MM.1S (cell line): ENCODE measurements around the gene ITGB8.

Experiments used
- DNase-seq: peaks from one replicate; pipeline ENCODE4 v3.0.0-alpha.2; 2015
- H2AFZ ChIP-seq: fragments of 300-600 bp; sonication (generic); 2 replicates; pipeline ENCODE4 v1.6.0; 2016; ENCODE audit warnings: antibody characterized with exemption, low read length
- H3F3A ChIP-seq: fragments of 300-600 bp; sonication (generic); 2 replicates; pipeline ENCODE4 v1.6.1; 2016; ENCODE audit warnings: mild to moderate bottlenecking, antibody characterized with exemption, low read length, moderate library complexity, mixed read lengths; ENCODE audit not compliant: insufficient read depth
- H3K27ac ChIP-seq: fragments of 300-600 bp; sonication (generic); 2 replicates; pipeline ENCODE4 v1.5.1; 2016; ENCODE audit warnings: mild to moderate bottlenecking, low read length
- H3K27me3 ChIP-seq: fragments of 300-600 bp; sonication (generic); replicated peaks from 2 replicates; pipeline ENCODE4 v1.6.0; 2016; ENCODE audit warnings: low read length; ENCODE audit not compliant: insufficient read depth
- H3K36me3 ChIP-seq: fragments of 300-600 bp; sonication (generic); replicated peaks from 2 replicates; pipeline ENCODE4 v1.6.1; 2016; ENCODE audit warnings: mild to moderate bottlenecking, low read length, mixed read lengths; ENCODE audit not compliant: insufficient read depth
- H3K4me1 ChIP-seq: fragments of 300-600 bp; sonication (generic); 2 replicates; pipeline ENCODE4 v1.6.1; 2016; ENCODE audit warnings: low read length, mixed read lengths
- H3K4me2 ChIP-seq: fragments of 300-600 bp; sonication (generic); 2 replicates; pipeline ENCODE4 v1.6.0; 2016; ENCODE audit warnings: low read depth, low read length
- H3K4me3 ChIP-seq: fragments of 300-600 bp; sonication (generic); 2 replicates; pipeline ENCODE4 v1.5.1; 2016; ENCODE audit warnings: low read length, mixed read lengths
- H3K79me2 ChIP-seq: fragments of 300-600 bp; sonication (generic); 2 replicates; pipeline ENCODE4 v1.6.1; 2016; ENCODE audit warnings: mixed run types, low read length, mixed read lengths
- H3K9ac ChIP-seq: fragments of 300-600 bp; sonication (generic); 2 replicates; pipeline ENCODE4 v1.6.1; 2016; ENCODE audit warnings: low read length, mixed read lengths
- H3K9me2 ChIP-seq: fragments of 300-600 bp; sonication (generic); replicated peaks from 2 replicates; pipeline ENCODE4 v1.6.1; 2016; ENCODE audit warnings: mild to moderate bottlenecking, low read length, mixed read lengths; ENCODE audit not compliant: insufficient read depth
- H3K9me3 ChIP-seq: fragments of 300-600 bp; sonication (generic); replicated peaks from 2 replicates; pipeline ENCODE4 v1.6.1; 2016; ENCODE audit warnings: mild to moderate bottlenecking, low read length, mixed read lengths; ENCODE audit not compliant: insufficient read depth
- H4K20me1 ChIP-seq: fragments of 300-600 bp; sonication (generic); 2 replicates; pipeline ENCODE4 v1.6.1; 2016; ENCODE audit warnings: mild to moderate bottlenecking, low read length, moderate library complexity, mixed read lengths; ENCODE audit not compliant: insufficient read depth
- EZH2 ChIP-seq: fragments of 300-600 bp; sonication (generic); optimal IDR thresholded peaks from 2 replicates; pipeline ENCODE3; 2017; ENCODE audit warnings: low read depth, mild to moderate bottlenecking, antibody characterized with exemption, low read length, mixed read lengths
- EZH2phosphoT487 ChIP-seq: fragments of 300-600 bp; sonication (generic); IDR thresholded peaks from 2 replicates; pipeline ENCODE4 v1.6.1; 2018; ENCODE audit warnings: antibody characterized with exemption, low read length
- TF ChIP-seq, protein P1 (sequence below): fragments of 300-600 bp; sonication (generic); IDR thresholded peaks from 2 replicates; pipeline ENCODE4 v1.5.1; 2016; ENCODE audit warnings: antibody characterized with exemption, low read length, mixed read lengths

ITGB8 gene

DNA sequence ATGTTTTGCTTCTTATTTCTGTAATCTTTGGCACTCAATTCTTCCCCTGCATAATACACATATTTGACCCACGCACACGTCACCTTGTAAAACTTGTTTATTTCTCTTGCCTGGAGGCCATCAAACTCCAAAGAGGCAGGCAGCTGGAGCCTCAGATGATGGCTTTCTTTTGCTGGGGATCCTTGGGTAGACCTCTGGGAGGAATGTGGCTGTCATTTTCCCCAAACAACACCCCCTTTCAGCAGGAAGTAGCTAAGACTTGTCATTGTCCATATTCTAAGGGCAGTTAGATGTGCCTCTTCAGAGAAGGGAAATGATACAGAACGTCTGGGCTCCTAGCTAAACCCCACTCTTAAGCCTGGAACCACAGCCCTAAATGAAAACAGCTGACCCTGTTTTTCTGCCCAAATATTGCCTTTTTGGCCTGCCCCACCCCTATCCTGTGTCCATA, 111.3 kb downstream of the ITGB8 start:
- DNase-seq = no peak
- H3F3A ChIP-seq = peaks cover 37% of the 10 kb centered on the region
- no peak overlapping the region for H3K4me3 ChIP-seq
- TF ChIP-seq EZH2 = no peak
- no peak for TF ChIP-seq EZH2phosphoT487
- TF ChIP-seq, protein P1, sequence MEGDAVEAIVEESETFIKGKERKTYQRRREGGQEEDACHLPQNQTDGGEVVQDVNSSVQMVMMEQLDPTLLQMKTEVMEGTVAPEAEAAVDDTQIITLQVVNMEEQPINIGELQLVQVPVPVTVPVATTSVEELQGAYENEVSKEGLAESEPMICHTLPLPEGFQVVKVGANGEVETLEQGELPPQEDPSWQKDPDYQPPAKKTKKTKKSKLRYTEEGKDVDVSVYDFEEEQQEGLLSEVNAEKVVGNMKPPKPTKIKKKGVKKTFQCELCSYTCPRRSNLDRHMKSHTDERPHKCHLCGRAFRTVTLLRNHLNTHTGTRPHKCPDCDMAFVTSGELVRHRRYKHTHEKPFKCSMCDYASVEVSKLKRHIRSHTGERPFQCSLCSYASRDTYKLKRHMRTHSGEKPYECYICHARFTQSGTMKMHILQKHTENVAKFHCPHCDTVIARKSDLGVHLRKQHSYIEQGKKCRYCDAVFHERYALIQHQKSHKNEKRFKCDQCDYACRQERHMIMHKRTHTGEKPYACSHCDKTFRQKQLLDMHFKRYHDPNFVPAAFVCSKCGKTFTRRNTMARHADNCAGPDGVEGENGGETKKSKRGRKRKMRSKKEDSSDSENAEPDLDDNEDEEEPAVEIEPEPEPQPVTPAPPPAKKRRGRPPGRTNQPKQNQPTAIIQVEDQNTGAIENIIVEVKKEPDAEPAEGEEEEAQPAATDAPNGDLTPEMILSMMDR = no peak
- H3K36me3 ChIP-seq = 0 out of 2 replicates have a peak, but pooled peaks cover 6% of the 10 kb centered on the region
- H3K27ac ChIP-seq = no peak overlapping the region
- H3K9ac ChIP-seq = no peak overlapping the region
- H2AFZ ChIP-seq = no peak overlapping the region
- no peaks in the 10 kb centered on the region for H3K9me2 ChIP-seq
- no peak overlapping the region for H3K4me2 ChIP-seq
- peaks cover 11% of the 10 kb centered on the region for H3K79me2 ChIP-seq
- peaks cover 48% of the 10 kb centered on the region for H3K4me1 ChIP-seq
- H3K27me3 ChIP-seq = no peaks in the 10 kb centered on the region
- H4K20me1 ChIP-seq = no peaks in the 10 kb centered on the region
- no peaks in the 10 kb centered on the region; the same call in 1 of the 2 replicates for H3K9me3 ChIP-seq

DNA sequence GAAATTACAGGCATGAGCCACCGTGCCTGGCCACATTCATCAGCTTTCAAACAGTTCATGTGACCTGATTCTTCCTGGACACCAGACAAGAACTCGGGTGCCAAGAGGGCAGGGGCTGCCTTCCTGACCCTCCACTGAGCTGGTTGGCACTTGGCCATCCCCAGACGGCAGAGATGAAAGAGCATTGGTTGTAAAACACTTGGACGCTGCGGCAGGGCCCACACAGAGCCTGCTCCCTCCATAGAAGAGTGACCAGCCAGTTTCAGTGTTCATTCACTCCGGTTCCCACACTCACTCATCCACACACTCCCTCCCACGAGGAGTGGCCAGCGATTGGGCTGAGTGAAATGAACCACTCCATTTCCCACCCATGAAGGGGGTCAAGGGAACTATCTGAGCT, 112.3 kb downstream of the ITGB8 start:
- no peak overlapping the region for H3K4me2 ChIP-seq
- no peaks in the 10 kb centered on the region for H3K27me3 ChIP-seq
- H4K20me1 ChIP-seq = no peaks in the 10 kb centered on the region
- H3K9me3 ChIP-seq = no peaks in the 10 kb centered on the region; the same call in 1 of the 2 replicates
- no peak overlapping the region for H3K27ac ChIP-seq
- H3K79me2 ChIP-seq = peaks cover 11% of the 10 kb centered on the region
- TF ChIP-seq EZH2phosphoT487 = no peak
- TF ChIP-seq, protein P1 = no peak
- TF ChIP-seq EZH2 = no peak
- no peak for DNase-seq
- no peak overlapping the region for H3K4me3 ChIP-seq
- no peaks in the 10 kb centered on the region for H3K9me2 ChIP-seq
- peaks cover 47% of the 10 kb centered on the region for H3K4me1 ChIP-seq
- 0 out of 2 replicates have a peak, but pooled peaks cover 6% of the 10 kb centered on the region for H3K36me3 ChIP-seq
- H2AFZ ChIP-seq = no peak overlapping the region
- H3F3A ChIP-seq = peaks cover 39% of the 10 kb centered on the region
- H3K9ac ChIP-seq = no peak overlapping the region

DNA sequence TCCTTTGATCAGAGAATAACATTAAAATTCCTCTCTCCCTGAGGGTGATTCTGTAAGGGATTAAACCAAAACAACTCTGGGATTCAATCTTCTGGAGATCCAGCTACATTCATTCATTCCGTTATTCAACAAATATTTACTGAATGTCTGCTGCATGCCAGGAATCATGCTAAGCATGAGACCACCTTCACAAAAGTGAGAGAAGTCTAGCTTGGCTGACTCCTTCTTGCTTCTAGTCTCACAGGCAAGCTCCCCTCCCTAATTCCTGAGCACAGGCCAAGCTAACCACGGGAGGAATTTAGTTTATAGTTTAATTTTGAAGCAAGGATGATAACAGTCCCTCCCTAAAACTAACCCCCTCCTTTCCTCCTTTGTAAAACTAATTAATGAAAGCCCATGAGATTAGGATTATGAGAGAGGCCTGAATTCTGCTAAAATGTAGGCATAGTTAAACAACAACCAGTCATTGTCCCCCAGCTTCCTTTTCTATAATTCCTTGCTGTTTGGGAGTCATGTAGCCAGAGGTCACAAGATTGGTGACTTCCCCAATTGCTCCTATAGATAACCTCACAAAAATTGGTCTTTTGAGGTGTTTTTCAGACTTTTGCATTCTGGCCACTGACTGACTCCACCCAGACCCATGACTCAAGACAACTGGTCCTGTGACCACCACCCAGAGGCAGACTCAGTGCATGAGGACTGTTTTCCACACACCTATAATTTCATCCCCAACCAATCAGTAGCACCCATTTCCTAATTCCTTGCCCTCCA, 113.5 kb downstream of the ITGB8 start:
- 0 out of 2 replicates have a peak, but pooled peaks cover 6% of the 10 kb centered on the region for H3K36me3 ChIP-seq
- H3K4me2 ChIP-seq = no peak overlapping the region
- no peaks in the 10 kb centered on the region for H3K9me2 ChIP-seq
- peaks cover 34% of the 10 kb centered on the region for H3F3A ChIP-seq
- no peak overlapping the region for H2AFZ ChIP-seq
- H4K20me1 ChIP-seq = no peaks in the 10 kb centered on the region
- no peaks in the 10 kb centered on the region for H3K27me3 ChIP-seq
- TF ChIP-seq EZH2phosphoT487 = no peak
- TF ChIP-seq, protein P1 = no peak
- TF ChIP-seq EZH2 = no peak
- peaks cover 49% of the 10 kb centered on the region for H3K4me1 ChIP-seq
- no peak overlapping the region for H3K9ac ChIP-seq
- no peak for DNase-seq
- peaks cover 14% of the 10 kb centered on the region for H3K79me2 ChIP-seq
- no peak overlapping the region for H3K4me3 ChIP-seq
- no peaks in the 10 kb centered on the region; the same call in 1 of the 2 replicates for H3K9me3 ChIP-seq
- no peak overlapping the region for H3K27ac ChIP-seq
